Breast epithelium (tissue), 4 donors: ENCODE measurements around the gene EIF2B1. TPM values are rescaled to one million over a fixed set of nuclear protein-coding genes. Genes with fewer than 3 reads are reported as not detected.

Source experiments
- DNase-seq, 2 donors: peaks; one replicate each; pipeline ENCODE4 v3.0.0-alpha.2; 2019; ENCODE audit warnings: low spot score in 2 of 2
- H3K27ac ChIP-seq, 2 donors: fragments of 200-600 bp; sonication (generic) in 1 of 2; one replicate each; pipeline ENCODE4 v1.5.1; 2016 to 2019; ENCODE audit warnings: mild to moderate bottlenecking in 1 of 2
- H3K27me3 ChIP-seq, 2 donors: fragments of 200-600 bp; sonication (generic) in 1 of 2; one replicate each; pipeline versions ENCODE4 v1.5.1 to v1.6.0; 2017 to 2019; ENCODE audit warnings: control low read depth in 1 of 2, mild to moderate bottlenecking in 1 of 2
- H3K36me3 ChIP-seq: fragments of 200-600 bp; one replicate; pipeline ENCODE4 v1.5.1; 2019
- H3K4me1 ChIP-seq, 2 donors: fragments of 200-600 bp; sonication (generic); one replicate each; pipeline ENCODE4 v1.5.1; 2016 to 2019; ENCODE audit warnings: control low read depth in 1 of 2
- H3K4me3 ChIP-seq, 3 donors: fragments of 200-600 bp; sonication (generic); 1 replicate in 2 of 3; 2 replicates in 1 of 3; pipeline ENCODE4 v1.5.1; 2016 to 2019; ENCODE audit warnings: mild to moderate bottlenecking in 3 of 3, moderate library complexity in 2 of 3
- H3K9me3 ChIP-seq, 2 donors: fragments of 200-600 bp; sonication (generic) in 1 of 2; one replicate each; pipeline ENCODE4 v1.5.1; 2016 to 2019; ENCODE audit warnings: control low read depth in 1 of 2
- CTCF ChIP-seq, 3 donors: fragments of 450-650 bp; IDR thresholded peaks; one replicate each; pipeline ENCODE4 v1.5.1; 2016 to 2017; ENCODE audit warnings: antibody characterized with exemption in 3 of 3, mild to moderate bottlenecking in 3 of 3, moderate library complexity in 3 of 3
- POLR2A ChIP-seq: fragments of 450-650 bp; IDR thresholded peaks from one replicate; pipeline ENCODE4 v1.6.1; 2016; ENCODE audit warnings: antibody characterized with exemption, mild to moderate bottlenecking, moderate library complexity
- POLR2AphosphoS5 ChIP-seq, 3 donors: sonication (generic); formaldehyde crosslinking; IDR thresholded peaks; one replicate each; pipeline ENCODE4 v1.6.1; 2017; ENCODE audit warnings: antibody characterized with exemption in 3 of 3
- intact Hi-C: fragments of 100-400 bp; cut with DNase I; formaldehyde crosslinking; loops from one replicate; pipeline ENCODE4 v1.15.1; 2023; ENCODE audit warnings: low total_unique reads
- total RNA-seq, 3 donors: library from RNA; depleted of rRNA; stranded (reverse); fragments of >200 nt; gene quantifications; one replicate each; pipeline ENCODE4 v1.1.0, GENCODE V29; 2016

The EIF2B1 gene
- total RNA-seq, 3 donors from 2014 or later: 133 to 162 (median 147) TPM

GRCh38 chr12:123656392-123656791, 22.9 kb upstream of the EIF2B1 start:
- Histone ChIP-seq H3K9me3 (no peaks in the 10 kb centered on the region), H3K27ac (no peak overlapping the region), H3K27me3 (no peaks in the 10 kb centered on the region), H3K4me1 (no peaks in the 10 kb centered on the region), H3K4me3 (no peak overlapping the region), H3K36me3 (no peaks in the 10 kb centered on the region)
- intact Hi-C loops: no loop called here
- TF ChIP-seq POLR2AphosphoS5 (IDR thresholded peaks at IDR 0.05) (no peak), POLR2A (no peak), CTCF (IDR thresholded peaks at IDR 0.05) (no peak)
- DNase-seq: no peak

GRCh38 chr12:123655420-123655819, 21.9 kb upstream of the EIF2B1 start:
- TF ChIP-seq POLR2AphosphoS5 (IDR thresholded peaks at IDR 0.05) (no peak), POLR2A (no peak), CTCF (IDR thresholded peaks at IDR 0.05) (no peak)
- Histone ChIP-seq H3K4me1 (no peaks in the 10 kb centered on the region), H3K9me3 (no peaks in the 10 kb centered on the region), H3K4me3 (no peak overlapping the region), H3K27ac (no peak overlapping the region), H3K36me3 (no peaks in the 10 kb centered on the region), H3K27me3 (no peaks in the 10 kb centered on the region)
- intact Hi-C loops: no loop called here
- no peak for DNase-seq

- no peaks in the 10 kb centered on the region for H3K36me3 ChIP-seq
- H3K27ac ChIP-seq: no peak overlapping the region
- no peak for TF ChIP-seq POLR2AphosphoS5 (IDR thresholded peaks at IDR 0.05)
- intact Hi-C loops: no loop called here
- no peak overlapping the region for H3K4me3 ChIP-seq
- H3K9me3 ChIP-seq: no peaks in the 10 kb centered on the region
- no peaks in the 10 kb centered on the region for H3K27me3 ChIP-seq
- no peaks in the 10 kb centered on the region for H3K4me1 ChIP-seq
- no peak for DNase-seq
Measured at GRCh38 chr12:123654129-123654701, 20.7 kb upstream of the EIF2B1 start.

GRCh38 chr12:123648401-123648800, 14.9 kb upstream of the EIF2B1 start:
- Histone ChIP-seq H3K4me3 (no peak overlapping the region), H3K27ac (no peak overlapping the region), H3K4me1 (no peaks in the 10 kb centered on the region), H3K36me3 (no peaks in the 10 kb centered on the region), H3K27me3 (no peaks in the 10 kb centered on the region), H3K9me3 (no peaks in the 10 kb centered on the region)
- no peak for TF ChIP-seq POLR2A
- TF ChIP-seq CTCF (IDR thresholded peaks at IDR 0.05): no peak
- TF ChIP-seq POLR2AphosphoS5 (IDR thresholded peaks at IDR 0.05): no peak
- DNase-seq: no peak
- intact Hi-C loops: no loop called here

GRCh38 chr12:123645878-123646277, 12.4 kb upstream of the EIF2B1 start:
- TF ChIP-seq CTCF (IDR thresholded peaks at IDR 0.05) (no peak), POLR2AphosphoS5 (IDR thresholded peaks at IDR 0.05) (no peak), POLR2A (no peak)
- Histone ChIP-seq H3K4me3 (no peak overlapping the region), H3K4me1 (no peaks in the 10 kb centered on the region), H3K36me3 (no peaks in the 10 kb centered on the region), H3K27me3 (no peaks in the 10 kb centered on the region), H3K27ac (no peak overlapping the region), H3K9me3 (no peaks in the 10 kb centered on the region)
- intact Hi-C loops: no loop called here
- no peak for DNase-seq

GRCh38 chr12:123645380-123645779, 11.9 kb upstream of the EIF2B1 start:
- H3K4me1 ChIP-seq: no peaks in the 10 kb centered on the region
- no peak for DNase-seq
- TF ChIP-seq POLR2AphosphoS5 (IDR thresholded peaks at IDR 0.05) (no peak), POLR2A (no peak), CTCF (IDR thresholded peaks at IDR 0.05) (no peak)
- H3K27ac ChIP-seq: no peak overlapping the region
- no peaks in the 10 kb centered on the region for H3K36me3 ChIP-seq
- H3K27me3 ChIP-seq: no peaks in the 10 kb centered on the region
- no peak overlapping the region for H3K4me3 ChIP-seq
- H3K9me3 ChIP-seq: no peaks in the 10 kb centered on the region
- intact Hi-C loops: no loop called here
